Fibroblast of lung (primary cell): ENCODE data around the gene TMCO2. TPM values are rescaled to one million over a fixed set of nuclear protein-coding genes. Genes with fewer than 3 reads are reported as not detected.

Experiments
- DNase-seq, 2 donors: peaks; one replicate each; pipeline versions ENCODE4 v3.0.0 to v3.0.0-alpha.2; 2010; ENCODE audit warnings: low read depth in 2 of 2
- H2AFZ ChIP-seq: 2 replicates; pipeline ENCODE4 v1.5.1; 2012; ENCODE audit warnings: low read length, control low read depth, inconsistent platforms
- H3K27ac ChIP-seq: 2 replicates; pipeline ENCODE4 v1.5.1; 2011; ENCODE audit warnings: low read length, control low read depth; ENCODE audit not compliant: insufficient read depth
- H3K27me3 ChIP-seq: 2 replicates; pipeline ENCODE4 v1.5.1; 2011; ENCODE audit warnings: mild to moderate bottlenecking, low read length; ENCODE audit not compliant: control insufficient read depth, insufficient read depth
- H3K36me3 ChIP-seq: 2 replicates; pipeline ENCODE4 v1.5.1; 2011; ENCODE audit warnings: low read length; ENCODE audit not compliant: control insufficient read depth, insufficient read depth
- H3K4me1 ChIP-seq: 2 replicates; pipeline ENCODE4 v1.5.1; 2011; ENCODE audit warnings: low read length; ENCODE audit not compliant: control insufficient read depth, insufficient read depth; ENCODE audit errors: extremely low read depth
- H3K4me2 ChIP-seq: 2 replicates; pipeline ENCODE4 v1.5.1; 2011; ENCODE audit warnings: low read length, control low read depth; ENCODE audit not compliant: insufficient read depth; ENCODE audit errors: extremely low read depth
- H3K4me3 ChIP-seq, 4 experiments: fragments of 200-600 bp in 1 of 4; sonication (generic) in 1 of 4; replicated peaks in 1 of 4; 2 replicates each; pipeline ENCODE4 v1.5.1; 2011 to 2016; ENCODE audit warnings: low read length in 4 of 4, low read depth in 3 of 4, mild to moderate bottlenecking in 3 of 4, control low read depth in 2 of 4, inconsistent platforms in 1 of 4, mixed read lengths in 1 of 4; ENCODE audit not compliant: insufficient read depth in 1 of 4; ENCODE audit errors: control extremely low read depth in 1 of 4
- H3K79me2 ChIP-seq: 2 replicates; pipeline ENCODE4 v1.5.1; 2012; ENCODE audit warnings: mild to moderate bottlenecking, low read length, inconsistent platforms; ENCODE audit not compliant: control insufficient read depth, insufficient read depth
- H3K9ac ChIP-seq: 2 replicates; pipeline ENCODE4 v1.5.1; 2011; ENCODE audit warnings: mild to moderate bottlenecking, low read length, control low read depth; ENCODE audit not compliant: insufficient read depth
- H3K9me3 ChIP-seq: 2 replicates; pipeline ENCODE4 v1.5.1; 2012; ENCODE audit warnings: low read depth, low read length; ENCODE audit not compliant: control insufficient read depth, insufficient read depth
- H4K20me1 ChIP-seq: 2 replicates; pipeline ENCODE4 v1.5.1; 2011; ENCODE audit warnings: low read length; ENCODE audit not compliant: control insufficient read depth, insufficient read depth; ENCODE audit errors: extremely low read depth
- EZH2 ChIP-seq: IDR thresholded peaks from 2 replicates; pipeline ENCODE4 v1.5.1; 2012; ENCODE audit warnings: low read length, control low read depth, mild to moderate bottlenecking; ENCODE audit errors: missing control alignments
- polyA plus RNA-seq, 2 donors: library from polyadenylated mRNA; depleted of rRNA in 1 of 2; stranded (reverse) in 1 of 2; unstranded in 1 of 2; fragments of >200 nt; gene quantifications; 2 replicates each; pipeline ENCODE4 v1.2.1, GENCODE V29; 2011 to 2012; ENCODE audit warnings: missing spikeins in 1 of 2
- total RNA-seq: library from RNA; depleted of rRNA; stranded (reverse); fragments of >200 nt; gene quantifications from 2 replicates; pipeline ENCODE4 v1.2.1, GENCODE V29; 2014
- TF ChIP-seq, protein P1 (sequence below), 2 donors: IDR thresholded peaks in 1 of 2; conservative IDR thresholded peaks in 1 of 2; 1 replicate in 1 of 2; 2 replicates in 1 of 2; pipeline ENCODE4 v1.5.1; 2011 to 2012; ENCODE audit warnings: low read length in 2 of 2, control low read depth in 1 of 2, inconsistent platforms in 1 of 2, low read depth in 1 of 2, mild to moderate bottlenecking in 1 of 2

Gene TMCO2
- total and polyA plus RNA-seq, 2 donors (not counting 1 experiment from before 2014, with no cell fraction given) = not detected

DNA sequence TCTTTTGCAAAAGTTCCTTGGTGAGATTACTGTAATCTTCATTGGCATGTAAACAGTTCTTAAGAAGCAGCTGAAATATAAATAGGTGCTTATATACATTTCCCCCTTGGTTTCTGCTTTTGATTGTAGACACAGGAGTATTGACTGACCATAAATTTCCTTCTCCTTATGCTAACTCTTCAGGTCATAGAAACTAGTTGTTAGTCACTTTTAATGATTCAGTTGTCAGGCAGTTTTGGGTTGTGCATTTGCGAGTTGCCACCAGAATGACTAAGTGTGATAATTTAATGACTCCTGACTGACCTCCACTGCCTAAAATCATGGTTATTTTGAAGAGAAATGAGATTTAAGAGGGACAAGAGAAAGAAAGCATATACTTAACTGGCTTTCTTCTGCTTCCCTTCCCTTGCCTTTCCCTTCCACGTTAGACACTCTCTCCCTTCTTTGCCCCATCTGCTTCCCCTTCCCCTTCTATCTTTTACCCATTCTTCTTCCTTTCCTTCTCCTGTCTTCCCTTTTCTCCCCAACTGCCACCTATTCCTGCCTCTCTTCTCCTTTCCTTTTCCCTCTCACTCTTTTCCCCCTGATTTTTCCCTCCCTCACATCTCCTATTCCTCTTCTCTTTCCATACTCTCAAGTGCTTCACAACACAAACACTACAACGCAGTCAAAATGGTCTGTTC is 22.6 kb downstream of the TMCO2 start:
- Histone ChIP-seq H3K4me3 (no peak overlapping the region), H2AFZ (no peak overlapping the region), H3K27me3 (no peaks in the 10 kb centered on the region), H3K9ac (no peak overlapping the region), H3K9me3 (no peaks in the 10 kb centered on the region), H3K4me1 (peaks cover 13% of the 10 kb centered on the region), H3K4me2 (no peak overlapping the region), H3K36me3 (peaks cover 9% of the 10 kb centered on the region), H3K79me2 (peaks cover 3% of the 10 kb centered on the region), H4K20me1 (no peaks in the 10 kb centered on the region), H3K27ac (peak overlapping the region; percentile 41)
- DNase-seq = peak in 1 of 2 donors; percentile 54
- no peak for TF ChIP-seq EZH2
- TF ChIP-seq, protein P1, sequence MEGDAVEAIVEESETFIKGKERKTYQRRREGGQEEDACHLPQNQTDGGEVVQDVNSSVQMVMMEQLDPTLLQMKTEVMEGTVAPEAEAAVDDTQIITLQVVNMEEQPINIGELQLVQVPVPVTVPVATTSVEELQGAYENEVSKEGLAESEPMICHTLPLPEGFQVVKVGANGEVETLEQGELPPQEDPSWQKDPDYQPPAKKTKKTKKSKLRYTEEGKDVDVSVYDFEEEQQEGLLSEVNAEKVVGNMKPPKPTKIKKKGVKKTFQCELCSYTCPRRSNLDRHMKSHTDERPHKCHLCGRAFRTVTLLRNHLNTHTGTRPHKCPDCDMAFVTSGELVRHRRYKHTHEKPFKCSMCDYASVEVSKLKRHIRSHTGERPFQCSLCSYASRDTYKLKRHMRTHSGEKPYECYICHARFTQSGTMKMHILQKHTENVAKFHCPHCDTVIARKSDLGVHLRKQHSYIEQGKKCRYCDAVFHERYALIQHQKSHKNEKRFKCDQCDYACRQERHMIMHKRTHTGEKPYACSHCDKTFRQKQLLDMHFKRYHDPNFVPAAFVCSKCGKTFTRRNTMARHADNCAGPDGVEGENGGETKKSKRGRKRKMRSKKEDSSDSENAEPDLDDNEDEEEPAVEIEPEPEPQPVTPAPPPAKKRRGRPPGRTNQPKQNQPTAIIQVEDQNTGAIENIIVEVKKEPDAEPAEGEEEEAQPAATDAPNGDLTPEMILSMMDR (conservative IDR thresholded peaks at IDR 0.05 in 1 of 2, IDR thresholded peaks at IDR 0.05 in 1 of 2; ENCODE audit: low read depth in 1 of 2, low read length in 2 of 2) = no peak

DNA sequence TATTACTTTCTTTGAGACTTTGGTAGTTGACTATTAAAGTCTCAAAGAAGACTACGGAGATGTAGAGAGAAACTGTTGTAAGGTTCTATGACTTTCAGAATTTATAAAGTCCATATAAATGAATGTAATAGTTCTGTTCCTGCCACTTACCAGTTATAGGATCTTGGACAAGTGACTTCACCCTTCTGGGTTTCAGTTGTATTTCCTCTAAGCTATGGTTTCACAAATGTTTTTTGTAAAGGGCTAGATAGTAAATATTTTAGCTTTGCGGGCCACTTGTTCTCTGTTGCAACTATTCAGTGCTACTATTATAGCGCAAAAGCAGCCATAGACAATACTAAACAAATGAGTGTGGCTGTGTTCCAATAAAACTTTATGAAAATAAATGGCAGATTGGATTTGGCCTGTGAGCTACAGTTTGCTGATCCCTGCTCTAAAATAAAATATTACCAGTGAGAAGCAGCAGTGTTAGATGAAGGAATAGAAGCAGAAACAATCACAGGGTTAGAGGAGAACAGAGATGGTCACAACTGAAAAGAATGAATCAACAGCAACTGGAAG is 25.0 kb downstream of the TMCO2 start:
- H4K20me1 ChIP-seq = no peaks in the 10 kb centered on the region
- H3K9ac ChIP-seq = no peak overlapping the region
- TF ChIP-seq EZH2 = no peak
- TF ChIP-seq, protein P1 (conservative IDR thresholded peaks at IDR 0.05 in 1 of 2, IDR thresholded peaks at IDR 0.05 in 1 of 2; ENCODE audit: low read depth in 1 of 2, low read length in 2 of 2) = no peak
- no peak overlapping the region for H3K4me2 ChIP-seq
- H3K36me3 ChIP-seq = peaks cover 9% of the 10 kb centered on the region
- H3K79me2 ChIP-seq = no peaks in the 10 kb centered on the region
- H3K4me1 ChIP-seq = peaks cover 5% of the 10 kb centered on the region
- H3K4me3 ChIP-seq = no peak overlapping the region
- H3K27ac ChIP-seq = no peak overlapping the region
- H3K27me3 ChIP-seq = no peaks in the 10 kb centered on the region
- H3K9me3 ChIP-seq = no peaks in the 10 kb centered on the region
- no peak for DNase-seq
- H2AFZ ChIP-seq = no peak overlapping the region

DNA sequence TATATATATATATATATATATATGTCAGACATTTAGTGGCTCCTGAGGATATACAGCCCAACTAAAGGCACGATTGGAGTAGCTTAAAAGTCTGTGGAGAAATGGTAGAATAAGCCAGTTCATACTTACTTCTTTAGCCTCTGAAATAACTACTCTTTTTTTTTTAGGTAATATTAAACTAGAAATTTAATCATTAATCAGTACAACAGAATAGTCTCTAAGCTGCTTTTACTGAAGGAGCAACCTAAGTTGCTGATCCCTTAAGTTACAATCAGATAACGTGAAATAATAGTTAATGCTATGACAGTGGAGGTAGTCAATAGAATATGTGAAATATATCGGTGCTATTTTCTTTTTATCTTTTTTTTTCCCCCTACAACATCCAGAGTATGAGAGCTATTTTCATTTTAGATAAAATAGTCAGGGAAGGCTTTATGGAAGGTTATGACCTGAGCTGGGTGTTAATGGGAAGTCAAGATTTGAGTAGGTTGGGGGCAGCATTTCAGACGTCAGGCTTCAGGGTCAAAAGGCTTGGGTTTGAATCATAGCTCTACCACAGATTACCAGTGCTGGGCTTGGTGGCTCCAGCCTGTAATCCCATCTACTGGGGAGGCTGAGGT is 25.9 kb downstream of the TMCO2 start:
- H3K36me3 ChIP-seq = peaks cover 9% of the 10 kb centered on the region
- H3K4me1 ChIP-seq = peaks cover 5% of the 10 kb centered on the region
- H3K9me3 ChIP-seq = no peaks in the 10 kb centered on the region
- no peak for TF ChIP-seq EZH2
- TF ChIP-seq, protein P1 (conservative IDR thresholded peaks at IDR 0.05 in 1 of 2, IDR thresholded peaks at IDR 0.05 in 1 of 2; ENCODE audit: low read depth in 1 of 2, low read length in 2 of 2) = no peak
- no peaks in the 10 kb centered on the region for H4K20me1 ChIP-seq
- no peak overlapping the region for H2AFZ ChIP-seq
- no peak overlapping the region for H3K4me3 ChIP-seq
- H3K27ac ChIP-seq = no peak overlapping the region
- no peaks in the 10 kb centered on the region for H3K27me3 ChIP-seq
- H3K9ac ChIP-seq = no peak overlapping the region
- H3K79me2 ChIP-seq = no peaks in the 10 kb centered on the region
- no peak for DNase-seq
- no peak overlapping the region for H3K4me2 ChIP-seq
